HepG2 (cell line): ENCODE results near the gene KIF22. TPM values are rescaled to one million over a fixed set of nuclear protein-coding genes. Genes with fewer than 3 reads are reported as not detected.
A peak's percentile ranks its signal among the peaks of the same experiment; 100 is the strongest.

Source experiments
- CBX1 ChIP-seq: IDR thresholded peaks from one replicate; pipeline ENCODE4 v1.6.1; 2016; ENCODE audit warnings: antibody characterized with exemption, low read depth
- CTCF ChIP-seq: sonication (generic); formaldehyde crosslinking; IDR thresholded peaks from 2 replicates; pipeline ENCODE4 v1.5.0; 2020; ENCODE audit warnings: mild to moderate bottlenecking, missing genetic modification reagents, moderate library complexity
- DBP ChIP-seq: sonication (generic); formaldehyde crosslinking; IDR thresholded peaks from 2 replicates; pipeline ENCODE4 v1.4.0; 2020; ENCODE audit warnings: missing genetic modification reagents; ENCODE audit errors: not compliant biosample characterization
- HOXA9 ChIP-seq: sonication (generic); formaldehyde crosslinking; IDR thresholded peaks from 2 replicates; pipeline ENCODE4 v1.8.1; 2022; ENCODE audit warnings: missing genetic modification reagents, mild to moderate bottlenecking, moderate library complexity, borderline replicate concordance
- JARID2 ChIP-seq: sonication (generic); formaldehyde crosslinking; IDR thresholded peaks from 2 replicates; pipeline ENCODE4 v1.8.1; 2023; ENCODE audit warnings: missing genetic modification reagents, inconsistent platforms; ENCODE audit not compliant: insufficient replicate concordance
- PITX1 ChIP-seq: sonication (generic); formaldehyde crosslinking; IDR thresholded peaks from 2 replicates; pipeline ENCODE4 v1.5.1; 2020; ENCODE audit warnings: mild to moderate bottlenecking, missing genetic modification reagents
- RBAK ChIP-seq: sonication (generic); formaldehyde crosslinking; IDR thresholded peaks from 2 replicates; pipeline ENCODE4 v1.5.1; 2020; ENCODE audit warnings: mild to moderate bottlenecking, missing genetic modification reagents
- REXO4 ChIP-seq: sonication (generic); formaldehyde crosslinking; IDR thresholded peaks from 2 replicates; pipeline ENCODE4 v1.8.0; 2022; ENCODE audit warnings: missing genetic modification reagents, mild to moderate bottlenecking, borderline replicate concordance
- SMC3 ChIP-seq: IDR thresholded peaks from 2 replicates; pipeline ENCODE4 v1.6.1; 2011; ENCODE audit warnings: low read length, improper control_type of control experiment
- TCF7 ChIP-seq: sonication (generic); IDR thresholded peaks from 2 replicates; pipeline ENCODE4 v1.6.1; 2016; ENCODE audit warnings: antibody characterized with exemption, low read depth
- ZNF276 ChIP-seq: sonication (generic); formaldehyde crosslinking; IDR thresholded peaks from 2 replicates; pipeline ENCODE4 v1.4.0; 2020; ENCODE audit warnings: mild to moderate bottlenecking, low read depth, missing genetic modification reagents
- ZNF280D ChIP-seq: sonication (generic); formaldehyde crosslinking; IDR thresholded peaks from 2 replicates; pipeline ENCODE4 v1.5.1; 2020; ENCODE audit warnings: mild to moderate bottlenecking, missing genetic modification reagents
- ZNF431 ChIP-seq: sonication (generic); formaldehyde crosslinking; IDR thresholded peaks from 2 replicates; pipeline ENCODE4 v1.9.0; 2022; ENCODE audit warnings: missing genetic modification reagents, low read depth, mild to moderate bottlenecking, borderline replicate concordance
- ZNF512B ChIP-seq: sonication (generic); formaldehyde crosslinking; IDR thresholded peaks from 2 replicates; pipeline ENCODE4 v1.5.1; 2020; ENCODE audit warnings: missing genetic modification reagents, mild to moderate bottlenecking, borderline replicate concordance
- polyA plus RNA-seq, 8 experiments: library from polyadenylated mRNA; depleted of rRNA in 3 of 8; stranded (reverse) in 7 of 8; unstranded in 1 of 8; fragments of >200 nt; fragmentation: Illumina TruSeq in 4 of 8; extraction: Trizol in 4 of 8; gene quantifications; 2 replicates each; pipeline versions ENCODE4 v1.2.1 to v1.2.3, GENCODE V29; 2011 to 2016; ENCODE audit warnings: low read depth in 4 of 8, missing spikeins in 1 of 8, mixed read lengths in 1 of 8; ENCODE audit not compliant: insufficient read depth in 1 of 8
- total RNA-seq, 5 experiments: library from RNA; depleted of rRNA; stranded (reverse); fragments of >200 nt; fragmentation: Illumina TruSeq; extraction: Trizol; gene quantifications; 2 replicates each; pipeline ENCODE4 v1.2.3, GENCODE V29; 2016; ENCODE audit warnings: low read depth in 1 of 5
- TF ChIP-seq, protein P1 (sequence below): sonication (generic); formaldehyde crosslinking; IDR thresholded peaks from 2 replicates; pipeline ENCODE4 v1.9.0; 2022; ENCODE audit warnings: low read depth, missing genetic modification reagents

Gene KIF22
- total and polyA plus RNA-seq, 2 of the 13 experiments (the other 11 are each of a cell fraction or from before 2014, with no cell fraction given), result 95.8 to 118 TPM

GRCh38 chr16:29765167-29766032 lies 25.2 kb upstream of the KIF22 start (continued):
- peak; percentile 98 for TF ChIP-seq PITX1 (CRISPR knock-in tag)
- TF ChIP-seq ZNF276, result no peak
- peak; percentile 53 for TF ChIP-seq JARID2
- TF ChIP-seq ZNF431, result no peak
- no peak for TF ChIP-seq REXO4 (CRISPR knock-in tag)
- TF ChIP-seq HOXA9 (CRISPR knock-in tag), result peak; percentile 100
- TF ChIP-seq CTCF (CRISPR knock-in tag), result peak; percentile 50
- TF ChIP-seq RBAK (CRISPR knock-in tag), result peak; percentile 51; the same call in 1 of the 2 replicates
- TF ChIP-seq, protein P1, sequence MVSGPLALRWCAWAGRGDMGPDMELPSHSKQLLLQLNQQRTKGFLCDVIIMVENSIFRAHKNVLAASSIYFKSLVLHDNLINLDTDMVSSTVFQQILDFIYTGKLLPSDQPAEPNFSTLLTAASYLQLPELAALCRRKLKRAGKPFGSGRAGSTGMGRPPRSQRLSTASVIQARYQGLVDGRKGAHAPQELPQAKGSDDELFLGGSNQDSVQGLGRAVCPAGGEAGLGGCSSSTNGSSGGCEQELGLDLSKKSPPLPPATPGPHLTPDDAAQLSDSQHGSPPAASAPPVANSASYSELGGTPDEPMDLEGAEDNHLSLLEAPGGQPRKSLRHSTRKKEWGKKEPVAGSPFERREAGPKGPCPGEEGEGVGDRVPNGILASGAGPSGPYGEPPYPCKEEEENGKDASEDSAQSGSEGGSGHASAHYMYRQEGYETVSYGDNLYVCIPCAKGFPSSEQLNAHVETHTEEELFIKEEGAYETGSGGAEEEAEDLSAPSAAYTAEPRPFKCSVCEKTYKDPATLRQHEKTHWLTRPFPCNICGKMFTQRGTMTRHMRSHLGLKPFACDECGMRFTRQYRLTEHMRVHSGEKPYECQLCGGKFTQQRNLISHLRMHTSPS, result peak; percentile 100
- peak; percentile 71 for TF ChIP-seq TCF7
- TF ChIP-seq DBP, result no peak
- TF ChIP-seq CBX1, result peak; percentile 86
- no peak; the same call in 1 of the 2 replicates for TF ChIP-seq SMC3
- TF ChIP-seq ZNF280D, result peak; percentile 97
- TF ChIP-seq ZNF512B (CRISPR knock-in tag), result peak; percentile 96
